Natural killer cell (primary cell): ENCODE data around the gene AGK. TPM values are rescaled to one million over a fixed set of nuclear protein-coding genes. Genes with fewer than 3 reads are reported as not detected.
A peak's percentile ranks its signal among the peaks of the same experiment; 100 is the strongest.

Experiments used
- ATAC-seq, 3 donors: fragments of 150-1000 bp in 2 of 3; fragments of 200-7000 bp in 1 of 3; cut with Tn5 transposase; 1 replicate in 1 of 3; 2 replicates in 2 of 3; pipeline ENCODE4 v1.10.0; 2021; ENCODE audit warnings: mild to moderate bottlenecking in 2 of 3, moderate library complexity in 2 of 3
- DNase-seq, 2 donors: peaks; one replicate each; pipeline versions ENCODE4 v3.0.0 to v3.0.0-alpha.2; 2013 to 2021; ENCODE audit warnings: mixed read lengths in 1 of 2
- H3K27ac ChIP-seq: one replicate; pipeline ENCODE4 v1.5.1; 2013; ENCODE audit warnings: mild to moderate bottlenecking, low read length
- H3K27me3 ChIP-seq: one replicate; pipeline ENCODE4 v1.6.1; 2013; ENCODE audit warnings: low read length; ENCODE audit not compliant: control insufficient read depth, insufficient read depth
- H3K36me3 ChIP-seq: one replicate; pipeline ENCODE4 v1.6.1; 2013; ENCODE audit warnings: low read length; ENCODE audit not compliant: control insufficient read depth, insufficient read depth
- H3K4me1 ChIP-seq: one replicate; pipeline ENCODE4 v1.6.1; 2013; ENCODE audit warnings: low read length; ENCODE audit not compliant: control insufficient read depth, insufficient read depth
- H3K4me3 ChIP-seq: one replicate; pipeline ENCODE4 v1.5.1; 2013; ENCODE audit warnings: low read length
- H3K9me3 ChIP-seq: one replicate; pipeline ENCODE4 v1.6.1; 2013; ENCODE audit warnings: low read length; ENCODE audit not compliant: control insufficient read depth, insufficient read depth
- H3K27ac Mint-ChIP-seq, 2 donors: one replicate each; pipeline ENCODE4 v1.8.0; 2022; ENCODE audit warnings: mild to moderate bottlenecking in 2 of 2, mixed read lengths in 2 of 2, moderate library complexity in 1 of 2
- H3K27me3 Mint-ChIP-seq, 2 donors: one replicate each; pipeline ENCODE4 v1.8.0; 2022; ENCODE audit warnings: low read depth in 2 of 2, mixed read lengths in 2 of 2
- H3K36me3 Mint-ChIP-seq: one replicate; pipeline ENCODE4 v1.8.0; 2022; ENCODE audit warnings: mixed read lengths
- H3K4me1 Mint-ChIP-seq, 2 donors: one replicate each; pipeline ENCODE4 v1.8.0; 2022; ENCODE audit warnings: mixed read lengths in 2 of 2
- H3K4me3 Mint-ChIP-seq: one replicate; pipeline ENCODE4 v1.8.0; 2022; ENCODE audit warnings: mild to moderate bottlenecking, moderate library complexity, mixed read lengths
- H3K9me3 Mint-ChIP-seq, 2 donors: one replicate each; pipeline ENCODE4 v1.8.0; 2022; ENCODE audit warnings: mixed read lengths in 2 of 2
- WGBS: methylation state at CpG from one replicate; pipeline ENCODE4 v1.1.7; 2013; ENCODE audit warnings: missing lambda C conversion rate; ENCODE audit not compliant: insufficient coverage; 5-methylcytosine and 5-hydroxymethylcytosine counted together
- intact Hi-C: fragments of 100-400 bp; cut with micrococcal nuclease; formaldehyde crosslinking; loops from one replicate; pipeline ENCODE4 v1.14.2; 2022
- total RNA-seq, 4 donors: library from RNA; stranded (reverse); fragments of 120-200 nt in 1 of 4; gene quantifications; one replicate each; pipeline versions ENCODE4 v1.2.3 to v1.2.4, GENCODE V29; 2013 to 2022
- TF ChIP-seq, protein P1 (sequence below): fragments of 200-600 bp; IDR thresholded peaks from one replicate; pipeline ENCODE4 v1.8.0; 2022; ENCODE audit warnings: antibody characterized with exemption

The AGK gene
- total RNA-seq, 3 donors from 2014 or later (not counting 1 experiment from before 2014, with no cell fraction given) = 70.0 to 106 (median 99.0) TPM

DNA sequence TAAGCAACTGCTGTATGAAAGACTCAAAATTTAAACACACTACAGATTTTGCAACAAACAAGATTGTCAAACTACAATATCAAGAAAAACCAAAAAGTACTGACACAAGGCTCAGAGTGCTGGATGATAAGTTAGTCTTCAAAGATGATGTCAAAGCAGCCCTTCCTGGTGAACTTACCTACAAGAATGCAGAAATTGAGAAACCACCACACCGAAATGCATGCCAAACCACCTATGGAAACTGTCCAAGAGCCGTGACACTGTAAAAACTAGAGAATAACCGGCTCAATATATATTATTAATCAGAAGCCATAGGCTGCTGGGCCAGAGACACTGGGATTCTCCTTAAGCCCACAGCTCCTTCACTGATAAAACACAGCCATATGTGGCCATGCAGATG is 125.4 kb downstream of the AGK start:
- Histone ChIP-seq H3K9me3 (no peaks in the 10 kb centered on the region), H3K27me3 (no peaks in the 10 kb centered on the region), H3K4me1 (no peaks in the 10 kb centered on the region), H3K27ac (no peak overlapping the region), H3K36me3 (peaks cover 23% of the 10 kb centered on the region), H3K4me3 (no peak overlapping the region)
- H3K4me1 Mint-ChIP-seq = peaks cover 0 to 5% of the 10 kb centered on the region in 2 donors
- H3K36me3 Mint-ChIP-seq = peaks cover 7% of the 10 kb centered on the region
- TF ChIP-seq, protein P1, sequence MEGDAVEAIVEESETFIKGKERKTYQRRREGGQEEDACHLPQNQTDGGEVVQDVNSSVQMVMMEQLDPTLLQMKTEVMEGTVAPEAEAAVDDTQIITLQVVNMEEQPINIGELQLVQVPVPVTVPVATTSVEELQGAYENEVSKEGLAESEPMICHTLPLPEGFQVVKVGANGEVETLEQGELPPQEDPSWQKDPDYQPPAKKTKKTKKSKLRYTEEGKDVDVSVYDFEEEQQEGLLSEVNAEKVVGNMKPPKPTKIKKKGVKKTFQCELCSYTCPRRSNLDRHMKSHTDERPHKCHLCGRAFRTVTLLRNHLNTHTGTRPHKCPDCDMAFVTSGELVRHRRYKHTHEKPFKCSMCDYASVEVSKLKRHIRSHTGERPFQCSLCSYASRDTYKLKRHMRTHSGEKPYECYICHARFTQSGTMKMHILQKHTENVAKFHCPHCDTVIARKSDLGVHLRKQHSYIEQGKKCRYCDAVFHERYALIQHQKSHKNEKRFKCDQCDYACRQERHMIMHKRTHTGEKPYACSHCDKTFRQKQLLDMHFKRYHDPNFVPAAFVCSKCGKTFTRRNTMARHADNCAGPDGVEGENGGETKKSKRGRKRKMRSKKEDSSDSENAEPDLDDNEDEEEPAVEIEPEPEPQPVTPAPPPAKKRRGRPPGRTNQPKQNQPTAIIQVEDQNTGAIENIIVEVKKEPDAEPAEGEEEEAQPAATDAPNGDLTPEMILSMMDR = no peak
- DNase-seq (no peak), ATAC-seq (peak in 1 of 3 donors; percentile 30)
- 51% methylated on average over 3 of the region's 3 CpGs for WGBS
- H3K27me3 Mint-ChIP-seq = no peaks in the 10 kb centered on the region
- H3K4me3 Mint-ChIP-seq = no peak overlapping the region
- no peaks in the 10 kb centered on the region for H3K9me3 Mint-ChIP-seq
- intact Hi-C loops = no loop called here
- no peak overlapping the region for H3K27ac Mint-ChIP-seq

DNA sequence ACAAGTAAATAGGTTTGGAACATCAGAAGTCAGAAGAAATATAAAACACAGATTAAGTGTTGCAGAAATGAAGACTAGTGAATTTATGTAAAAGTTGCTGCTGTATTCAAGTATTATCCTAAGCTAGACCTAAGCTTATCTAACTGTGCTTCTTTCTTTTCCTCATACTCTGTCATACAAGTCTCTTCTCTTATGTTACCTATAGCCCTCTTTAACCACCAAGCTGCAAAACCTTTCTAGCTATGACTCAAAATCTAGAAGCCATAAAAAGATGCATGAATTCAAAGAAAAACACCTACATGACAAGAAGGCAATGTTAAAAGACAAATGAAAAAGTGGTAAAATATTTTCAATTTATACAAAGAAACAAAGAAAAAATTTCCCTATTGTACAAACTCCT is 127.8 kb downstream of the AGK start:
- intact Hi-C loops = no loop called here

DNA sequence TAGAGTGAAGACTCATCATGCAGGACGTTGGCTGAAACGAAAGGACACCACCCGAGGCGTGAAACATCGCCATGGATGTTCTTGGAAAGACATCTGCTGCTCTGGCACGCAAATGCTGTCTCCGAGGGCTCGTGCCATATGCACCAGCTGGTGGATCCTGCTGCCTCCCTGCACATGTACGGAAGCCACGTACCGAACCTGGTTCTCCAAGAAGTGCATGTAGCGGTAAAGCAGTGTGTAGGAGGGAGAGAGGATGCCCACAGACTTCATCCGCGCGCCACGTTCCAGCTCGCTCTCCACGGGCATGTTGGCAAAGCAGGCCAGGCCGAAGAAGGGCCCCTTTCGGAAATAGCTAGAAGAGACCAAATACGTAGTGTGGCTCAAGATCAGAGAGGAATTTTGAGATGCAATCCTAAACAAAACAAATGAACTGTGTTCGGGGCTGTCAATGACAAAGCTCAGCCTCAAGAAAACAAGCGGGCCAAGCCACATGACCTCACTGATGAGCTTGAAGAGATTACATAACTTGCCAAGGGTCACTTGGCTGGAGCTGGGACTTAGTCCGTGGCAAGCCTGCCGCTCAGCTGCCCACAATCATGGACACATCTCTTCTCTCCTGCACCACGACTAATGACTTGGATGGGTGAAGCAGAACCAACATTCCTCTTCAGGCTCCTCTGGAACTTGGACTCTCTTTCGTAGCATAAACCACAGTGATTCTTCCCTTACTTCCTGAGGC is 134.2 kb downstream of the AGK start:
- H3K9me3 Mint-ChIP-seq = no peaks in the 10 kb centered on the region
- 96% methylated on average over 27 of the region's 27 CpGs for WGBS
- no peak overlapping the region for H3K27ac Mint-ChIP-seq

More for the DNA sequence above, 127.8 kb downstream of the AGK start:
- Histone ChIP-seq H3K9me3 (no peaks in the 10 kb centered on the region), H3K4me3 (no peak overlapping the region), H3K27ac (no peak overlapping the region), H3K4me1 (no peaks in the 10 kb centered on the region), H3K27me3 (no peaks in the 10 kb centered on the region), H3K36me3 (peaks cover 18% of the 10 kb centered on the region)
- no peak for ATAC-seq
- no peaks in the 10 kb centered on the region for H3K9me3 Mint-ChIP-seq
- DNase-seq = no peak
- H3K4me1 Mint-ChIP-seq = peaks cover 0 to 5% of the 10 kb centered on the region in 2 donors
- no peaks in the 10 kb centered on the region for H3K27me3 Mint-ChIP-seq
- TF ChIP-seq, protein P1 = no peak
- H3K4me3 Mint-ChIP-seq = no peak overlapping the region
- no peak overlapping the region for H3K27ac Mint-ChIP-seq
- peaks cover 14% of the 10 kb centered on the region for H3K36me3 Mint-ChIP-seq

More for the DNA sequence above, 134.2 kb downstream of the AGK start:
- intact Hi-C loops = no loop called here
- Mint-ChIP-seq H3K36me3 (peaks cover 14% of the 10 kb centered on the region), H3K4me3 (no peak overlapping the region), H3K27me3 (no peaks in the 10 kb centered on the region), H3K4me1 (peaks cover 10 to 26% of the 10 kb centered on the region in 2 donors)
- Histone ChIP-seq H3K9me3 (no peaks in the 10 kb centered on the region), H3K36me3 (peaks cover 34% of the 10 kb centered on the region), H3K27ac (no peak overlapping the region), H3K4me3 (no peak overlapping the region), H3K27me3 (no peaks in the 10 kb centered on the region), H3K4me1 (no peaks in the 10 kb centered on the region)
- DNase-seq (no peak), ATAC-seq (no peak)
- TF ChIP-seq, protein P1 = no peak
